Activated naive CD8-positive, alpha-beta T cell treated with anti-CD3 and anti-CD28 coated beads for 36 hours (primary cell): ENCODE results near the gene L2HGDH. TPM values are rescaled to one million over a fixed set of nuclear protein-coding genes. Genes with fewer than 3 reads are reported as not detected.

Experiments
- DNase-seq: peaks from one replicate; pipeline ENCODE4 v3.0.0; 2021
- H3K27ac Mint-ChIP-seq: one replicate; pipeline ENCODE4 v1.8.0; 2022; ENCODE audit warnings: mild to moderate bottlenecking, moderate library complexity, mixed read lengths
- H3K27me3 Mint-ChIP-seq: one replicate; pipeline ENCODE4 v1.8.0; 2022; ENCODE audit warnings: mild to moderate bottlenecking, mixed read lengths
- H3K36me3 Mint-ChIP-seq: one replicate; pipeline ENCODE4 v1.8.0; 2021; ENCODE audit warnings: mild to moderate bottlenecking, mixed read lengths
- H3K4me1 Mint-ChIP-seq: one replicate; pipeline ENCODE4 v1.8.0; 2021; ENCODE audit warnings: mixed read lengths
- H3K4me3 Mint-ChIP-seq: one replicate; pipeline ENCODE4 v1.8.0; 2022; ENCODE audit warnings: mild to moderate bottlenecking, moderate library complexity, mixed read lengths
- H3K9me3 Mint-ChIP-seq: one replicate; pipeline ENCODE4 v1.8.0; 2022; ENCODE audit warnings: mixed read lengths
- total RNA-seq, 2 experiments: library from RNA; stranded (reverse); gene quantifications; one replicate each; pipeline ENCODE4 v1.2.3, GENCODE V29; 2021

The L2HGDH gene
- total RNA-seq, 2 experiments from 2014 or later = 21.1 to 21.6 TPM

- Mint-ChIP-seq H3K4me1 (peaks cover 14% of the 10 kb centered on the region), H3K27ac (no peak overlapping the region), H3K36me3 (no peaks in the 10 kb centered on the region), H3K9me3 (no peaks in the 10 kb centered on the region), H3K4me3 (no peak overlapping the region), H3K27me3 (no peaks in the 10 kb centered on the region)
- no peak for DNase-seq
Measured at GRCh38 chr14:50210074-50210473, 102.0 kb downstream of the L2HGDH start.

GRCh38 chr14:50198499-50198898 lies 113.5 kb downstream of the L2HGDH start:
- Mint-ChIP-seq H3K9me3 (no peaks in the 10 kb centered on the region), H3K27me3 (no peaks in the 10 kb centered on the region), H3K36me3 (peaks cover 2% of the 10 kb centered on the region), H3K4me3 (no peak overlapping the region), H3K4me1 (no peaks in the 10 kb centered on the region), H3K27ac (no peak overlapping the region)
- DNase-seq = no peak

DNA sequence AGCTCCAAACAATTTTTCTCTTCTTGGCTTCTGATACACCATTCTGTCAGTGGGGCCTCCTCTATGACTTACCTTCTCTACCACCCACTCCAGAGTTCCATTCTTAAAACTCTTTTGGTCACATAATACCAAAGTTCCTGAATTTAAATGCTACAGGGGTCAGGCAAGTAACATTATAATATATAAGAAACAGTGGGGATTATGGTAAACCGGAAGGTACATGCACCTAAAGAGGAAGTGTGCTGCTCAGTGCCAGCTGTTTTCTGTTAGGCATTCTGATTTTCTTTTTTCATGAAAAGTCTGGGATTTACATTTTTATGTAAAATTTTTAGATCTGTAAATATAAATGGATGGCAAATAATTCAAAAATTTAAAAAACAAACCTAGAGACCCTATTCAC lies 120.5 kb downstream of the L2HGDH start:
- Mint-ChIP-seq H3K9me3 (no peaks in the 10 kb centered on the region), H3K27ac (no peak overlapping the region), H3K36me3 (peaks cover 2% of the 10 kb centered on the region), H3K4me1 (no peaks in the 10 kb centered on the region), H3K4me3 (no peak overlapping the region), H3K27me3 (no peaks in the 10 kb centered on the region)
- no peak for DNase-seq

Other genes starting within 250 kb of the L2HGDH start
- gene VCPKMT, start 195.7 kb downstream of the L2HGDH start, total RNA-seq = 10 to 100 TPM; 13.3 to 14.3 TPM
- gene SOS2, start 80.7 kb downstream of the L2HGDH start, total RNA-seq = 10 to 100 TPM; 13.4 to 13.6 TPM
- gene DMAC2L, start 95 bp upstream of the L2HGDH start, total RNA-seq = 10 to 100 TPM; 14.5 to 18.1 TPM
- gene CDKL1, start 84.7 kb upstream of the L2HGDH start, total RNA-seq = 1 to 10 TPM; 6.5 to 7.4 TPM
- gene MAP4K5, start 220.3 kb upstream of the L2HGDH start, total RNA-seq = 10 to 100 TPM; 30.9 to 35.0 TPM
- 1 to 10 TPM in 1 of 2 experiments, under 1 TPM in 1; 0.60 to 1.4 TPM for gene ATL1, start 247.9 kb upstream of the L2HGDH start, total RNA-seq